Endothelial cell of umbilical vein (primary cell): Measurements from ENCODE around the gene DHX34. TPM values are rescaled to one million over a fixed set of nuclear protein-coding genes. Genes with fewer than 3 reads are reported as not detected.

Experiments used
- BruUV-seq: library from RNA; stranded (reverse); fragments of 400-500 nt; replicated peaks from 2 replicates; lab custom pipeline; 2021; lab: Mats Ljungman, UMichigan
- CTCF ChIA-PET: fragments of 300-600, 350-600 bp; sonication (Branson Sonifier 250); formaldehyde crosslinking; loops from one replicate; lab custom pipeline; 2021; ENCODE audit warnings: antibody characterized with exemption, inconsistent platforms; lab: Charles Lee
- POLR2A ChIA-PET: fragments of 300-600, 350-600 bp; sonication (Branson Sonifier 250); formaldehyde crosslinking; loops from one replicate; lab custom pipeline; 2021; ENCODE audit warnings: antibody characterized with exemption, inconsistent platforms; lab: Charles Lee
- DNase-seq: peaks from one replicate; pipeline ENCODE4 v3.0.0-alpha.2; 2011; ENCODE audit warnings: low read depth, low spot score
- FAIRE-seq: peaks from 2 replicates; lab custom pipeline; 2011; peaks lifted over from hg19 to GRCh38; lab: Jason Lieb, UNC
- H2AFZ ChIP-seq: 2 replicates; pipeline ENCODE4 v1.6.0; 2012; ENCODE audit warnings: low read depth, low read length, control low read depth, inconsistent platforms
- H3K27ac ChIP-seq: 2 replicates; pipeline ENCODE4 v1.5.1; 2011; ENCODE audit warnings: low read depth, mild to moderate bottlenecking, control low read depth, low read length, moderate library complexity; ENCODE audit not compliant: insufficient read depth
- H3K27me3 ChIP-seq, 2 experiments: 2 replicates each; pipeline versions ENCODE4 v1.6.0 to v1.6.1; 2011; ENCODE audit warnings: low read length in 2 of 2, mixed read lengths in 1 of 2; ENCODE audit not compliant: control insufficient read depth in 2 of 2, insufficient read depth in 2 of 2
- H3K36me3 ChIP-seq, 2 experiments: 2 replicates in 1 of 2; 3 replicates in 1 of 2; pipeline ENCODE4 v1.5.1; 2011; ENCODE audit warnings: low read length in 2 of 2, mild to moderate bottlenecking in 1 of 2, moderate library complexity in 1 of 2; ENCODE audit not compliant: control insufficient read depth in 2 of 2, insufficient read depth in 2 of 2; ENCODE audit errors: extremely low read depth in 1 of 2
- H3K4me1 ChIP-seq: 3 replicates; pipeline ENCODE4 v1.5.1; 2011; ENCODE audit warnings: mild to moderate bottlenecking, low read length; ENCODE audit not compliant: control insufficient read depth, insufficient read depth; ENCODE audit errors: extremely low read depth
- H3K4me2 ChIP-seq: 2 replicates; pipeline ENCODE4 v1.6.1; 2011; ENCODE audit warnings: low read length, control low read depth, mixed read lengths; ENCODE audit not compliant: insufficient read depth
- H3K4me3 ChIP-seq, 3 experiments: fragments of 200-600 bp in 1 of 3; sonication (generic), shearing (Covaris generic) in 1 of 3; replicated peaks in 1 of 3; 2 replicates each; pipeline ENCODE4 v1.5.1; 2011 to 2016; ENCODE audit warnings: control low read depth in 3 of 3, low read length in 3 of 3, mild to moderate bottlenecking in 2 of 3, inconsistent platforms in 1 of 3, low read depth in 1 of 3, moderate library complexity in 1 of 3; ENCODE audit not compliant: insufficient read depth in 1 of 3
- H3K79me2 ChIP-seq: 2 replicates; pipeline ENCODE4 v1.6.0; 2012; ENCODE audit warnings: low read length, inconsistent platforms; ENCODE audit not compliant: control insufficient read depth, insufficient read depth
- H3K9ac ChIP-seq: replicated peaks from 2 replicates; pipeline ENCODE3; 2011; ENCODE audit warnings: low read length, control low read depth; ENCODE audit not compliant: insufficient read depth; ENCODE audit errors: extremely low read depth
- H3K9me1 ChIP-seq: replicated peaks from 3 replicates; pipeline ENCODE4 v1.6.0; 2011; ENCODE audit warnings: mild to moderate bottlenecking, low read length; ENCODE audit not compliant: control insufficient read depth, insufficient read depth; ENCODE audit errors: extremely low read depth
- H3K9me3 ChIP-seq: replicated peaks from 2 replicates; pipeline ENCODE4 v1.5.1; 2012; ENCODE audit warnings: low read length, inconsistent platforms; ENCODE audit not compliant: control insufficient read depth, insufficient read depth
- H4K20me1 ChIP-seq: replicated peaks from 2 replicates; pipeline ENCODE3; 2011; ENCODE audit warnings: mild to moderate bottlenecking, low read length; ENCODE audit not compliant: control insufficient read depth, insufficient read depth; ENCODE audit errors: extremely low read depth
- CTCF ChIP-seq, 2 donors: IDR thresholded peaks; 1 replicate in 1 of 2; 2 replicates in 1 of 2; pipeline ENCODE4 v1.5.1; 2011; ENCODE audit warnings: low read length in 2 of 2, mild to moderate bottlenecking in 2 of 2, moderate library complexity in 2 of 2, control low read depth in 1 of 2, inconsistent platforms in 1 of 2, low read depth in 1 of 2; ENCODE audit not compliant: insufficient read depth in 1 of 2; ENCODE audit errors: extremely low read depth in 1 of 2
- EZH2 ChIP-seq: IDR thresholded peaks from 2 replicates; pipeline ENCODE4 v1.6.1; 2012; ENCODE audit warnings: borderline replicate concordance, low read depth, mild to moderate bottlenecking, moderate library complexity, low read length, inconsistent platforms; ENCODE audit not compliant: severe bottlenecking
- FOS ChIP-seq: IDR thresholded peaks from 2 replicates; pipeline ENCODE4 v1.6.1; 2011; ENCODE audit warnings: mild to moderate bottlenecking, low read length, moderate library complexity, borderline replicate concordance; ENCODE audit not compliant: insufficient read depth
- GATA2 ChIP-seq: IDR thresholded peaks from 2 replicates; pipeline ENCODE4 v1.7.0; 2011; ENCODE audit warnings: low read depth, mild to moderate bottlenecking, moderate library complexity, mixed read lengths, low read length; ENCODE audit not compliant: insufficient read length, insufficient read depth
- JUN ChIP-seq: IDR thresholded peaks from 2 replicates; pipeline ENCODE4 v1.6.1; 2011; ENCODE audit warnings: borderline replicate concordance, low read depth; ENCODE audit not compliant: insufficient read length, insufficient read depth
- MAX ChIP-seq: IDR thresholded peaks from 2 replicates; pipeline ENCODE4 v1.6.1; 2011; ENCODE audit not compliant: insufficient read depth, insufficient read length
- MYC ChIP-seq: IDR thresholded peaks from one replicate; pipeline ENCODE4 v1.6.1; 2011; ENCODE audit warnings: mild to moderate bottlenecking, low read depth, low read length
- POLR2A ChIP-seq: IDR thresholded peaks from 2 replicates; pipeline ENCODE4 v1.6.1; 2012; ENCODE audit warnings: low read depth, mild to moderate bottlenecking, control low read depth, low read length
- POLR2AphosphoS5 ChIP-seq: IDR thresholded peaks from 2 replicates; pipeline ENCODE4 v1.6.1; 2012; ENCODE audit warnings: low read depth, mild to moderate bottlenecking, control low read depth, low read length, moderate library complexity; ENCODE audit not compliant: insufficient read depth
- dilution Hi-C: fragments of 300-500 bp; cut with MboI; formaldehyde crosslinking; loops from one replicate; pipeline ENCODE4 v1.15.0; 2019; ENCODE audit warnings: low sequenced_read_pairs; ENCODE audit not compliant: extremely low pct_ligation_motif_present
- intact Hi-C: fragments of 100-400 bp; cut with micrococcal nuclease; formaldehyde crosslinking; loops from one replicate; pipeline ENCODE4 v1.10.0; 2022
- polyA plus RNA-seq, 4 experiments: library from polyadenylated mRNA; depleted of rRNA in 3 of 4; stranded (reverse) in 3 of 4; unstranded in 1 of 4; fragments of >200 nt; gene quantifications; 2 replicates each; pipeline versions ENCODE4 v1.2.1 to v1.2.3, GENCODE V29; 2011 to 2012; ENCODE audit warnings: missing spikeins in 1 of 4
- total RNA-seq: library from RNA; stranded (reverse); gene quantifications from 2 replicates; pipeline ENCODE4 v1.2.3, GENCODE V29; 2021

Gene DHX34
- total and polyA plus RNA-seq, 2 donors (not counting 3 experiments of a cell fraction or from before 2014, with no cell fraction given): 12.8 to 20.7 TPM

GRCh38 chr19:47312366-47313006 lies 36.6 kb upstream of the DHX34 start:
- Histone ChIP-seq H3K4me2 (no peak overlapping the region), H3K4me1 (no peaks in the 10 kb centered on the region), H3K4me3 (no peak overlapping the region), H4K20me1 (no peaks in the 10 kb centered on the region), H3K79me2 (no peaks in the 10 kb centered on the region), H3K9me3 (no peaks in the 10 kb centered on the region), H3K9ac (no peak overlapping the region), H3K9me1 (no peaks in the 10 kb centered on the region), H2AFZ (no peak overlapping the region), H3K36me3 (no peaks in the 10 kb centered on the region), H3K27me3 (peaks cover 0 to 2% of the 10 kb centered on the region in 2 experiments), H3K27ac (no peak overlapping the region)
- no TSS peak for BruUV-seq
- no peak for FAIRE-seq
- no peak for DNase-seq
- dilution Hi-C loops (no loop called here), intact Hi-C loops (no loop called here)
- POLR2A ChIA-PET: no interaction called here
- no peak for TF ChIP-seq FOS
- TF ChIP-seq CTCF (IDR thresholded peaks at IDR 0.05; ENCODE audit: extremely low read depth in 1 of 2, insufficient read depth in 1 of 2, low read depth in 1 of 2, low read length in 2 of 2): no peak
- TF ChIP-seq GATA2: no peak
- CTCF ChIA-PET: interaction anchor here (1.2 kb wide), 1 partner anchor 11 kb away, joined by 3 read pairs; no protein-coding TSS in a partner anchor

- DNase-seq: no peak
- Histone ChIP-seq H3K9ac (no peak overlapping the region), H3K27ac (no peak overlapping the region), H4K20me1 (no peaks in the 10 kb centered on the region), H3K27me3 (peaks cover 0 to 4% of the 10 kb centered on the region in 2 experiments), H3K4me1 (no peaks in the 10 kb centered on the region), H3K9me1 (no peaks in the 10 kb centered on the region), H2AFZ (no peak overlapping the region), H3K79me2 (no peaks in the 10 kb centered on the region), H3K4me2 (no peak overlapping the region), H3K36me3 (no peaks in the 10 kb centered on the region), H3K9me3 (no peaks in the 10 kb centered on the region), H3K4me3 (no peak overlapping the region)
- no TSS peak for BruUV-seq
- ChIA-PET POLR2A (no interaction called here), CTCF (interaction anchor here (0.7 to 1.2 kb wide), 4 partner anchors 8 to 78 kb away, joined by 3 read pairs; no protein-coding TSS in a partner anchor)
- intact Hi-C loops (no loop called here), dilution Hi-C loops (no loop called here)
- FAIRE-seq: no peak
- TF ChIP-seq POLR2AphosphoS5: no peak
- no peak for TF ChIP-seq GATA2
- TF ChIP-seq CTCF (IDR thresholded peaks at IDR 0.05; ENCODE audit: extremely low read depth in 1 of 2, insufficient read depth in 1 of 2, low read depth in 1 of 2, low read length in 2 of 2): no peak
- no peak for TF ChIP-seq FOS
- TF ChIP-seq EZH2: no peak
- TF ChIP-seq MYC: no peak
- TF ChIP-seq JUN: no peak
- no peak for TF ChIP-seq MAX
- TF ChIP-seq POLR2A: no peak
Measured at GRCh38 chr19:47313754-47314295, 35.3 kb upstream of the DHX34 start.
